ENCODE measurements around the gene USP20.

- TF ChIP-seq CTCF (IDR thresholded peaks at IDR 0.05; ENCODE audit: low read depth, low read length, missing input control) (no peak), RAD21 (IDR thresholded peaks at IDR 0.05) (no peak), EGR1 (IDR thresholded peaks at IDR 0.05; ENCODE audit: low read depth in 2 of 2) (no peak), YY1 (IDR thresholded peaks at IDR 0.05) (no peak), HNF4G (IDR thresholded peaks at IDR 0.05) (no peak), RXRA (IDR thresholded peaks at IDR 0.05) (no peak), TAF1 (conservative IDR thresholded peaks at IDR 0.05) (no peak), GABPA (IDR thresholded peaks at IDR 0.05 in 1 of 2, conservative IDR thresholded peaks at IDR 0.05 in 1 of 2) (no peak), ZBTB33 (IDR thresholded peaks at IDR 0.05) (no peak), SP1 (IDR thresholded peaks at IDR 0.05) (no peak), JUND (IDR thresholded peaks at IDR 0.05) (no peak), FOXA2 (IDR thresholded peaks at IDR 0.05) (no peak)
- TF ChIP-seq, protein P1, sequence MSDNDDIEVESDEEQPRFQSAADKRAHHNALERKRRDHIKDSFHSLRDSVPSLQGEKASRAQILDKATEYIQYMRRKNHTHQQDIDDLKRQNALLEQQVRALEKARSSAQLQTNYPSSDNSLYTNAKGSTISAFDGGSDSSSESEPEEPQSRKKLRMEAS (IDR thresholded peaks at IDR 0.05): no peak
- TF ChIP-seq, protein P2, sequence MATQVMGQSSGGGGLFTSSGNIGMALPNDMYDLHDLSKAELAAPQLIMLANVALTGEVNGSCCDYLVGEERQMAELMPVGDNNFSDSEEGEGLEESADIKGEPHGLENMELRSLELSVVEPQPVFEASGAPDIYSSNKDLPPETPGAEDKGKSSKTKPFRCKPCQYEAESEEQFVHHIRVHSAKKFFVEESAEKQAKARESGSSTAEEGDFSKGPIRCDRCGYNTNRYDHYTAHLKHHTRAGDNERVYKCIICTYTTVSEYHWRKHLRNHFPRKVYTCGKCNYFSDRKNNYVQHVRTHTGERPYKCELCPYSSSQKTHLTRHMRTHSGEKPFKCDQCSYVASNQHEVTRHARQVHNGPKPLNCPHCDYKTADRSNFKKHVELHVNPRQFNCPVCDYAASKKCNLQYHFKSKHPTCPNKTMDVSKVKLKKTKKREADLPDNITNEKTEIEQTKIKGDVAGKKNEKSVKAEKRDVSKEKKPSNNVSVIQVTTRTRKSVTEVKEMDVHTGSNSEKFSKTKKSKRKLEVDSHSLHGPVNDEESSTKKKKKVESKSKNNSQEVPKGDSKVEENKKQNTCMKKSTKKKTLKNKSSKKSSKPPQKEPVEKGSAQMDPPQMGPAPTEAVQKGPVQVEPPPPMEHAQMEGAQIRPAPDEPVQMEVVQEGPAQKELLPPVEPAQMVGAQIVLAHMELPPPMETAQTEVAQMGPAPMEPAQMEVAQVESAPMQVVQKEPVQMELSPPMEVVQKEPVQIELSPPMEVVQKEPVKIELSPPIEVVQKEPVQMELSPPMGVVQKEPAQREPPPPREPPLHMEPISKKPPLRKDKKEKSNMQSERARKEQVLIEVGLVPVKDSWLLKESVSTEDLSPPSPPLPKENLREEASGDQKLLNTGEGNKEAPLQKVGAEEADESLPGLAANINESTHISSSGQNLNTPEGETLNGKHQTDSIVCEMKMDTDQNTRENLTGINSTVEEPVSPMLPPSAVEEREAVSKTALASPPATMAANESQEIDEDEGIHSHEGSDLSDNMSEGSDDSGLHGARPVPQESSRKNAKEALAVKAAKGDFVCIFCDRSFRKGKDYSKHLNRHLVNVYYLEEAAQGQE (IDR thresholded peaks at IDR 0.05): no peak
Measured at GRCh38 chr9:129919841-129920240, 84.6 kb downstream of the USP20 start.
